GM18520 (cell line): ENCODE data around the gene SOCS3.
"Not testable (repeated sequence)": the region's sequence is repeated elsewhere in the genome, so short reads cannot be mapped to it uniquely, and the experiment has no call there.

ENCODE experiments used
- ATAC-seq: cut with Tn5 transposase; IDR thresholded peaks from one replicate; pipeline ENCODE4 v1.9.1; 2021; ENCODE audit not compliant: unreplicated experiment

SOCS3 gene

DNA sequence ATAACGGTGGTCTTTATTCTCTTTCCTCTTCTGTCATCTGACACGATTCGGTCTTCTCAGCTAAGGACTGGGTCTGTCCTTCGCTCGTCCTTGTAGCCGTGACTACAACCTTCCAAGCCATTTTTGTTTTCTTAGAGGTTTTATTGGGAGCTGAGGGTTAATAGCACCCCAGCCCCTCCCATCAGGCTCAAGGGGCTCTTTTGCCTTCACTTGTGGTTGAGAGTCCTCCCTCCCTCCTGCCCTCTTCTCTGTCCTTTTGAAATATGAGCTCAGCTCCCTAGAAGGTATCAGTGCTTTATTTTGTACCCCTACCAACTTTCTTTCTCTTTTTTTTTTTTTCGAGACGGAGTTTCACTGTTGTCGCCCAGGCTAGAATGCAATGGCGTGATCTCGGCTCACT lies 24.7 kb downstream of the SOCS3 start:
- ATAC-seq: no peak

- ATAC-seq: no peak
Measured at GRCh38 chr17:78332991-78333390, 26.9 kb downstream of the SOCS3 start.

GRCh38 chr17:78331355-78331754 lies 28.5 kb downstream of the SOCS3 start:
- not testable (repeated sequence) for ATAC-seq

DNA sequence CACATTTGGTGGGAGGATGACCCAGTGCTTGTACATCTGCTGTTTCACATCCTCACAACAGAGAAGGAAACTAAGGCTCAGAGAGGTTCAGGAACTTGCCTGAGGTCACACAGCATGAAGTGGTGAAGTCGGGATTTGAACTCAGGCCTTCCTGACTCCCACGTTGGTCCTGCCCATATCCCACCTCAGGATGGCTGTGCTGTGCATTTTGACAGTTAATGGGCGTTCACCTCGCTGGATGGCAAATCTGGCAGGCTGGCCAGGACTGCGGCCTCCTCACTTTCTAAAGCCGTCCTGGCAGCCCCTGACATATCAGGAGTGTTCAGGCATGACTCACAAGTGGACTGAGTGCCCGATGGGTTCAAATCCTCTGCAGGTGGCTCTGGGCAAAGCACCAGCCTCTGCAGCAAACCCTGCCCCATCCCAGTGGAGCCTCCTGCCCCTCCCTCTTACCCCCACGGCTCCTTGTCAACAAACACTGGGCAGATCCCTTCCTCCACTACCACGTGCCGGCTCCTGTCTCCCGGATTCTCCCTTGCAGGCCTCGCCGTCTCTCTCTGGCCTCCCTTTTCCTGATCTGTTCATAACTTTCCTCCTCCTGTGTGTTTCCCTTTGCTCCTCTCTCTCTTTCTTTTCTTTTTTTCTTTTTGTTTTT lies 29.2 kb downstream of the SOCS3 start:
- ATAC-seq: no peak

DNA sequence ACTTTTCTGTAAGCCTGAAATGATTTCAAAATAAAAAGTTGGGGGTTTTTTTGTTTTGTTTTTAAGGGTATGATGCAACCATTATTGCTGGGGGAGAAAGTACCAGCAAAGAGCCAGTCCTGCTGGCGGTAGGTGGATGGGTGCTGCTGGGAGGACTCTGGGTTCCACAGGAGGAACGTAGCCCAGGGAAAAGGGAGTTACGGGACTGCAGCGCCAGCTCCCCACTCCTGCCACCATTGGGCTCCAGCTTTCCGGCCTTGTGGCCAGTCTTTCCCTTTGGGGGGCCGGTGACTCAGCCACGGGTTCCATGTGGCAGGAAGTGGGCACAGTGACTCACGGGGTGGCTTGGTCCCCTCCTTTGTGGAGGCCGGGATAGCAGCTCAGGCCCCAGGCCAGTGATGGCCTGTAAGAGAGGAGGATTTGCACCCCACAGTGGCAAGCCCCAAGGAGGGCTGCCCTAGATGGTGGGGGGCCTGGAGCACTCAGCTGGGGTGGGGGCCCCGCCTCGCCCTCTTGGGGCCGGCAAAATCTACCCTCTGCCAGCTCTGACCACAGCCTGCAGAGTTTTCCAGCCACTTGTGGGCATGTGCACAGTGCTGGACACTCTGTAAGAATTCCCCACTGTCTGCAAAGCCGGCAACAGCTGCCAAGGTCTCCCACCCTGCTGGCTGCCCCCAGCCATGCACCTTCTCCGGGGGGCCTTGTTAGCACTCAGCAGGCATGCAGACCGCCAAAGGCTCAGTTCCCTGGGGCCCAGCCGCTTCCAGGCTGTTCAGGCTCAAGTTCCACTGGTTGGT lies 30.4 kb downstream of the SOCS3 start:
- ATAC-seq: no peak

- ATAC-seq: no peak
Measured at GRCh38 chr17:78327880-78328279, 32.0 kb downstream of the SOCS3 start.

DNA sequence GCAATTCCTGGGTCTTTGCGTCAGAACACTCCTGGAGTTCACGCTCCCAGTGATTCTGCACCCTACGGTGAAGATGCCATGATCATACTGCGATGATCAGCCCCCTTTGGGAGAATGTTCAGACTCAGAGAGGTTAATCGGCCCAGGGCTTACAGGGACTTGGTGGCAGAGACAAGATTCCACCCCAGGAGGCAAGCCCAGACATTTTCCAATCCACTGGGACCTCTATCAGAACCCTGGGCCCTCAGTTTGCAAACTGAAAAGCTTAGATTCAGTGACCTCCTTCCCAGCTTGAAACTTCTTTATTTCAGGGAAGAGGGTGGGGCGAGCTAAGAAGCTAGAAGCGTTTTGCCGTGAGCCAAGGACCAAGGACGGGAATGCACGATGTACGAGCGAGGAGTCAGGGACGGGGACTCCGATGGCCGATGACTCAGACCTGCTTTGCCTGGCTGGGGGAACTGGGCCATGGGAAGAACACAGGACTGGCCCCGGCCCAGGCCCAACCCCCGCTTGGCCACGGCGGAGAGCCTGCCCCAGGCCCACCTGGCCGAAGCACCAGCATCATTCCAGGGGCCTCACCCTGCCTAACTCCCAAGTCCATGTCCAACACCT lies 34.7 kb downstream of the SOCS3 start:
- no peak for ATAC-seq

DNA sequence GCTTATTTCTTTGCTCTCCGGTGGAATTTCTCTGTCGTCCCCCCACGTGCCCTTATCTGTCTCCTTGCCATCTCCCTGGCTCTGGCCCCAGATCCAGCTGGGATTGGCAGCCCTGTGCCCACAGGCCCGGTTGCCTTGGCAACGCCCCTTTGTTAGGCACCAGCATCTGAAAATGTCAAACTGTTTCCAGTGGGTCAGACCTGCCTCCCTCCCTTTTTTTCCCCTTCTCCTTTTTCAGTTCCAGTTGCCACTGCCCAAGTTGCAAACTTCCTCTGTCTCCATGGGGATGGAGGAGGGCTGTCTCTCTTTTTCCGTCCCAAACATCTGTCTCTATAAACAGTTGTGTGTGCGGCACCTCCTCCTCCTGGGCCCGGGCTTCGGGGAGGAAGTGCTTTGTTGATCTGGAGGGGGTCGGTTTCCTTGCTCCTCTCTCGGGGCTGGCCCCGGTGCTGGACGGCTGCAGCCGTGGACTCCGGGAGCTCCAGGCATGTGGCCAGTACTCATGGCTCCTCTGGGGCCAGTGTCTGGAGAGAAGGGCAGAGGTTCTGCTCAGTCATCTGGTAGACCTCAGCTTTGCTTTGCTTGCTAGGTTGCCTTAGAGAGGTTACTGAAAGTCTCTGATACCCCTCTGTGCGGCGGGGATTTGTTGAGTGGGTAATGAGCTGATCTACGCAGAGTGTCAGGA lies 35.3 kb downstream of the SOCS3 start:
- no peak for ATAC-seq

DNA sequence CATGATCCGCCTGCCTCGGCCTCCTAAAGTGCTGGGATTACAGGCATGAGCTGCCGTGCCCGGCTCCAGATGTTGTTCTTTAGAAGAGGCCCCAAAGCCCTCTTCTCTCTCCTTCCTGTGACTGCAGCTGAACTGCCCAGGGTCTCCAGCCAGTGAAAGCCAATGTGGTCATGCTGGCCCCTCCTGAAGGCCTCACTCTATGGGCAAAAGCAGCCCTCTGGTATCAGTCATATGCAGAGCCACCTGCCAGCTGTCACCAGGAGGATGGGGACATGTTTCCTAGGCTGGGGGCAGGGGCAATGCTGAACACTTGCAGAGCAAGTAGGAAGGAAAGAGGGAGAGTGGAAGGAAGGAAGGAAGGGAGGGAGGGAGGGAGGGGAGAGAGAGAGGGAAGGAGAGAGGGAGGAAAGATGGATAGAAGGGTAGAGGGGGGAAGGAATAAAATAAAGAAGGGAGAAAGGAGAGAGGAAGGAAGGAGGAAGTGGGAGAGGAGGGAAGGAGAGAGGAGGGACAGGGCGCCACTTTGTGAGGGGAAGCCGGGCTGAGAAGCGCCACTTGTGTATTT lies 36.0 kb downstream of the SOCS3 start:
- ATAC-seq: no peak

- no peak for ATAC-seq
Measured at GRCh38 chr17:78322858-78323455, 36.9 kb downstream of the SOCS3 start.

- no peak for ATAC-seq
Measured at GRCh38 chr17:78322327-78322857, 37.5 kb downstream of the SOCS3 start.

DNA sequence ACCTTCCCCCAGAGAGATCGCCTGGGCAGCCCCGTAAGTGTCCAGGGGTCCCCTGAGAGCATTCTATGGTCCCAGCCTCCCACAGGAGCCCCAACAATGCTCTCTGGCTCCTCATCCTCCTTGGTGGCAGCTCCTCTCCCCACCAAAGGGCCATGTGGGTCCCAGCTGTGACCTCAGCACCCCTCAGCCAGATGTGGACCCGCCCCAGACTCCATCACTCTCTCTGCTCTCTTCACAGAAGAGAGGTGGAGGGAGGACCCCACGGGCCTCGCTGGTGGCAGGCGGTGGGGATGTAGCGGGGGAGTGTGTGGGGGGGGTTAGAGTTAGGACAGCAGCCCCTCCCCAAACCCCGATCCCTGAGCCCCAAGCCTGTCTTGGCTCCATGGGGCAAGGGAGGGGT lies 41.0 kb downstream of the SOCS3 start:
- no peak for ATAC-seq

GRCh38 chr17:78318407-78318806 lies 41.5 kb downstream of the SOCS3 start:
- ATAC-seq: no peak

GRCh38 chr17:78317794-78318400 lies 42.0 kb downstream of the SOCS3 start:
- no peak for ATAC-seq

GRCh38 chr17:78316867-78317789 lies 42.7 kb downstream of the SOCS3 start:
- no peak for ATAC-seq

DNA sequence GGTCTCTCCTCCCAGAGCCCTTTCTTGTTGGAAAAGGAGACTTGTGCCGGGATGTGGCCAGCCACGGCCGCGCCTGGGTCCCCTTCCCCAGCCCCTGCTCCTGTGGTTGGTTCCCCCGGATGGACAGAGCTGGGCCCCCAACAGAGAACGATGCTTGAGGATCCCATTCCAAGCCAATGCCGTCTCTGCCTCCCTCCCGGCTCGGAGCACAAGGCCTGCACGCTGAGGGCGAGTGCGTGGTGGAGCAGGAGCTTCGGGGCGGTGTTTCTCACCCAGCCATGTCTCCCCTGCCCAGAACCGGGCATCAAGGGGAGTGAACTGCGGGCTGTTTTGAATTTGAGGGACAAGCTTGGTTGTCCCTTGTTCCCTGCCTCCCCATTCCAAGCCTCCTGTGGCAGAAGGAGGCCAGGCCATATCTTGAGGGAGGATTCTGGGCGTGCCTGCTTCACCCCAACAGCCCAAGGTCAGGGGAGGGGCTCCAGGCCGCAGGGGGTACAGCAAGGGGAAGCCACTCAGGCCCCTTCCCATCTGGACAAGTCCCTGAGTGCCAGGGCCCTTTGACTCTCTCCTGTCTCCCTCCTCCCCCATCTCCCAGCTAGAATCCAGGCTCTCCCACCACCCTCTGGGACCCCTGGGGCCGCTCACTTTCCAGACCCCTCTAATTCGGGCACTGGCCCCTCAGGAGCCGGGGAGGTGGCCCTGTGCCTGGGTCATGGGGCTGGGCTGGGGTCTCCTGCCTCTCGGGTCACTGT lies 43.6 kb downstream of the SOCS3 start:
- no peak for ATAC-seq

DNA sequence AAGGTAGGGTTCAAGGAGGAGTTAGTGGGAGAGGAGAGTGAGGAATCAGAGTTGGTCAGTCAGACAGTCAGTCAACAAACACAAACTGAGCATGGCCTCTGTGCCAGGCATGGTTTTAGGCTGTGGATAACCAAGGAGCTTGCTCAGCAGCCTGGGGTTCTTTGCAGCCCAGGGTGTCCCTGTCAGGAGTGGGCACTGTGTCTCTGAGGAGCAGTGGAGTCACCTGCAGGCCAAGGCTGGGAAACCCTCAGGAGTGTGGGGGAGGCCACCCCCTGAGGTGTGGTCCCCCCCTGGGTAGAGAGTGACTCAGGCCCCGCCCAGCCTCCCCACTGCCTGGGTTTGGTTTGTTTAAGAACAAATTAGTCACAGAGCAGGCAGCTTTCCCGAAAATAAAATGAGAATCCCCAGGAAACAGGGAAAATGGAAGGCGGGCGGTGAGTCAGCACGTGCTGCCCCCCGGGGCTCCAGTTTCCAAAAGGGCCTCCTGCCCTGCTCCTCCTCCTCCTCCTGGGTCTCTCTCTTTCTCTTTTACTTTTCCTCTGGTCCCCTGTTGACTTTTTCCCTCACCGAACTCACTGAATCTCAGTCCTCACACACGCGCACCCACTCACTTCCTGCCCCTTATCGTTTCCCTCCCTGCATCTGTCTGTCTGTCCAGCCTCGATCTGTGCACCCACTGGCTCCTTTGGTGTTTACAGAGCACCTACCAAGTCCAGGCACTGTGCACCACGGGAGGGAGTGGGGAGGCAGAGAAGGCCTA lies 44.3 kb downstream of the SOCS3 start:
- ATAC-seq: no peak
